ENCODE measurements around the gene NCKAP5. TPM values are rescaled to one million over a fixed set of nuclear protein-coding genes. Genes with fewer than 3 reads are reported as not detected.

The NCKAP5 gene
- total RNA-seq, 2 donors from 2014 or later, result not detected

DNA sequence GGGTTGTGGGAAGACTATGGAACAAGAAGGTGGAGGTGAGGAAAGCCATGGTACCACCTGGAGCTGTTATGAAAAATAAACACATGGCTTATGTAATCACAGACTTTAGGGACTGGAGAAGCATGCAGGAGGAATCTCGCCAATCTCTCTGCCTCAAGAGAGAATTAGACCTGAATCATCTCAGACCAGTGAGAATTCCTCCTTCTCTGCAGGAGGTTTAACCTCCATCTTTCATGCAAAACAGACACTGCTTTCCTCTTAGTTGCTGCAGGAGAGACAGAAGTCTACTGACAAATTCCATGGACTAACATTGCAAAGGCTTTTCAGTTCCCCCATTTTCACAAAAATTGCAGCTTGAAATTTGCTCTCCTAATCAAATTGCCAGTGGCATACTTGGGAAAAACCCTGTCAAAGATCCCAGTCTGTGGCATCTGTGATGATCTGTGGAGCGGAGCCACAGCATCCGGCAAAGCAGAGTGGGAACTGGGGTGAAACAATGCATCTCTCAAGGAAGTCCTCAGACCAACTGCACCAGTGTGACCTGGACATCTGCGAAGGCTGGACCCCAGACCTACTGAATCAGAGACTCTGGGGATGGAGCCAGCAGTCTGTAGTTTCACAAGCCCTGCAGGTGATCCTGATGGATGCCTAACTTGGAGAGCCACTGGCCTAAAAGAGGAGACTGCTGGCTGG is 28.6 kb upstream of the NCKAP5 start:
- ATAC-seq (replicated peaks in 1 of 2) (no peak), DNase-seq (no peak)
- Mint-ChIP-seq H3K4me3 (no peak overlapping the region), H3K9me3 (peaks cover 0 to 1% of the 10 kb centered on the region in 2 donors), H3K27me3 (ENCODE audit: low read depth) (no peaks in the 10 kb centered on the region), H3K36me3 (ENCODE audit: insufficient read depth in 2 of 2) (no peaks in the 10 kb centered on the region), H3K27ac (no peak overlapping the region), H3K4me1 (ENCODE audit: low read depth) (no peaks in the 10 kb centered on the region)

DNA sequence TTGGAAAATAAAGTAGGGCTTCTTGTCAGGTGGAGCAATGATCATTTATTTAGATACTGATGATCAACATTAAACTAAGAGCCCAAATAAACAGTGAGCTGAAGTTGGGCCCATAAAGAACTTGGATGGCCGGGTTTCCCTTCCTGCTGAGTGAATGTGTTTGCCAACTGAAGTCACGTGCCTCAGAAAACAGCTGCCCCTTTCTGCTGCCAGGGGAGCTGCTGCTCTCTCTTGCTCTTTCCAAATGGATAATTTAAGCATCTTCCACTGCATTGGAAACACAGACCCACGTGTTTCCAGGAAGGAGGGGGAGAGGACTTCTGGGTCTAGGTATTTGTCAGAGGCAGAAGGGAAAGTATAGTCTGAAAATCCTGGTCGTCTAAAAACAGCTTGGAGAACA is 22.9 kb upstream of the NCKAP5 start:
- H3K9me3 Mint-ChIP-seq, result peaks cover 0 to 8% of the 10 kb centered on the region in 2 donors
- no peak overlapping the region for H3K27ac Mint-ChIP-seq
- no peak overlapping the region for H3K4me3 Mint-ChIP-seq
- no peak for ATAC-seq (replicated peaks in 1 of 2)
- H3K27me3 Mint-ChIP-seq (ENCODE audit: low read depth), result no peaks in the 10 kb centered on the region
- no peaks in the 10 kb centered on the region for H3K36me3 Mint-ChIP-seq (ENCODE audit: insufficient read depth in 2 of 2)
- no peaks in the 10 kb centered on the region for H3K4me1 Mint-ChIP-seq (ENCODE audit: low read depth)
- no peak for DNase-seq

- ATAC-seq (replicated peaks in 1 of 2) (no peak), DNase-seq (no peak)
- Mint-ChIP-seq H3K27me3 (ENCODE audit: low read depth) (no peaks in the 10 kb centered on the region), H3K9me3 (peaks cover 0 to 7% of the 10 kb centered on the region in 2 donors), H3K4me1 (ENCODE audit: low read depth) (no peaks in the 10 kb centered on the region), H3K36me3 (ENCODE audit: insufficient read depth in 2 of 2) (no peaks in the 10 kb centered on the region), H3K4me3 (no peak overlapping the region), H3K27ac (no peak overlapping the region)
Observed at GRCh38 chr2:133589456-133589855, 21.2 kb upstream of the NCKAP5 start.

- DNase-seq (no peak), ATAC-seq (replicated peaks in 1 of 2) (no peak)
- Mint-ChIP-seq H3K4me1 (ENCODE audit: low read depth) (no peaks in the 10 kb centered on the region), H3K27me3 (ENCODE audit: low read depth) (peaks cover 4% of the 10 kb centered on the region), H3K9me3 (peaks cover 0 to 10% of the 10 kb centered on the region in 2 donors), H3K36me3 (ENCODE audit: insufficient read depth in 2 of 2) (no peaks in the 10 kb centered on the region), H3K4me3 (no peak overlapping the region), H3K27ac (no peak overlapping the region)
Observed at GRCh38 chr2:133588144-133588543, 19.9 kb upstream of the NCKAP5 start.

DNA sequence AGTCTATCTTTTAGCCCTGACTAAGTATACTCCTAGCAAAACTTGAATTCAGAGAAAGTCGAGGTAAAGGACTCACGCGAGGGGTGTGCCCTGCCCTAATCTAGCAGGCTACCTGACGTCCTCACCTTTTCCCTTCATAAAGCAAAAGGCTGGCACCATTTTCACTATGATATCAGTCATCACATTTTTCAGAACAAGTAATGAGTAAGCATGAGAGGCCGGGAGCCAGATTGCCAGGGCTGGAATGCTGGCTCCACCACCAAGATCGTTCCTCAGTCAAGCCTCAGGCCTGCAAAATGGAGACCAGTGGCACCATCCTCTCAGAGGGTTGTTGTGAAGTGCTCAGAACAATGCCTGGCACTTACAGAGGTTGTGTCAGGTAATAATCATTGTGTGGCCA is 18.7 kb upstream of the NCKAP5 start:
- DNase-seq (no peak), ATAC-seq (replicated peaks in 1 of 2) (no peak)
- no peaks in the 10 kb centered on the region for H3K4me1 Mint-ChIP-seq (ENCODE audit: low read depth)
- H3K27me3 Mint-ChIP-seq (ENCODE audit: low read depth), result peaks cover 6% of the 10 kb centered on the region
- H3K9me3 Mint-ChIP-seq, result peaks cover 0 to 10% of the 10 kb centered on the region in 2 donors
- H3K4me3 Mint-ChIP-seq, result no peak overlapping the region
- no peaks in the 10 kb centered on the region for H3K36me3 Mint-ChIP-seq (ENCODE audit: insufficient read depth in 2 of 2)
- no peak overlapping the region for H3K27ac Mint-ChIP-seq

DNA sequence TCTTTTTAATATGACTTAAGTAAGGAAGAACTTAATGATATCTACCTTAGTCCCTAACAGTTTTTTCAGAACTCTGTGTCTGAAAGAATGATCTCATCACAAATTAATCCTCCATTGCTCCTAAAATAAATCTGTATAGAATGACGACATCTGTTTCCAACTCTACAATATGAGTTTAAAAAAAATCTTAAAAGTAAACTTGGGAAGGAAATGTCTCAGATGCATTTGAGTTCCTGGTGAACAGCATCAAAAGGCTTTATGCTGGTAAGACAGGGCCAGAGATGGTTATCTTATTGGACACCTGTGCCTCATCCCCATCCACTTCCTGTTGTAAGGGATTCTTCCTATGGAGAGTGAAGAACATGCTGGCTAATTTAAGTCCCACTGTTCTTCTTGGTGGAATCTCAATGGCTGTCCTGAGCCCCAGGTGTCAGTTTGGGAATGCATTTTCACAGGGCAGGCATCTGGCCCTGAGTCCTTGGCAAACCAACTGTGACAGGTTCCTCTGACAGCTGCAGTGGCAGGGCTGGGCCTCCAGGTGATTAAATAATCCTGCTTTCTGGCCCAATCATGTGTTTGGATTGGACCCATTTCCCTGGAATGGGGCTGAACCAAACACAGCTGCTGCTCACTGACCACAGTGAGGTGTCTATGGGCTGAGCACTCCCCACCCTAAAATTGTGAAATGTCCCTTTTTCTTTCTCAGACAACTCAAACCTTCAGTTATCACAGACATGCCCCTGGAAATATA is 12.9 kb upstream of the NCKAP5 start:
- Mint-ChIP-seq H3K27ac (no peak overlapping the region), H3K9me3 (peaks cover 0 to 3% of the 10 kb centered on the region in 2 donors), H3K27me3 (ENCODE audit: low read depth) (peaks cover 6% of the 10 kb centered on the region), H3K4me3 (no peak overlapping the region), H3K36me3 (ENCODE audit: insufficient read depth in 2 of 2) (no peaks in the 10 kb centered on the region), H3K4me1 (ENCODE audit: low read depth) (no peaks in the 10 kb centered on the region)
- no peak for DNase-seq
- ATAC-seq (replicated peaks in 1 of 2), result no peak

- Mint-ChIP-seq H3K9me3 (peaks cover 0 to 3% of the 10 kb centered on the region in 2 donors), H3K36me3 (ENCODE audit: insufficient read depth in 2 of 2) (no peaks in the 10 kb centered on the region), H3K27me3 (ENCODE audit: low read depth) (peaks cover 6% of the 10 kb centered on the region), H3K4me3 (no peak overlapping the region), H3K4me1 (ENCODE audit: low read depth) (no peaks in the 10 kb centered on the region), H3K27ac (no peak overlapping the region)
- no peak for DNase-seq
- no peak for ATAC-seq (replicated peaks in 1 of 2)
Observed at GRCh38 chr2:133579274-133579673, 11.0 kb upstream of the NCKAP5 start.

DNA sequence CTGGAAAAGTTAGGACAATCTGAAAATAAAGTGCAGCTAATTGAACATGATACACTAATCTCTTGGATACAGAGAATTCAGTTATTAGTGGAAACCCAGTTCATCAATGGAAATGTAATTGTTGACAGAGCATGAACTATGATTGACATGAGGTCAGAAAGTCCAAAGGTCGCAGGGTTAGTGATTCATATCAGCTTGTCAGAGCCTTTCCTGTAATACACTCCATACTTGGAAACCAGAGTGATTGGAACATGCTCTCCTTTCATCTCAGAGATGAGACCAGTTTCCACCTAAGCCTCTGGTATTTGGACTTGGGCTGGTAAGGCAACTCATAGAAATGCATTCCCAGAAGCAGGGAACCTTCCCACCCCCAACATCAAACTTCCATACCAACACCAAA is 8.5 kb upstream of the NCKAP5 start:
- H3K4me3 Mint-ChIP-seq, result no peak overlapping the region
- ATAC-seq (replicated peaks in 1 of 2) (no peak), DNase-seq (no peak)
- no peaks in the 10 kb centered on the region for H3K36me3 Mint-ChIP-seq (ENCODE audit: insufficient read depth in 2 of 2)
- H3K27ac Mint-ChIP-seq, result no peak overlapping the region
- H3K9me3 Mint-ChIP-seq, result no peaks in the 10 kb centered on the region
- H3K27me3 Mint-ChIP-seq (ENCODE audit: low read depth), result no peaks in the 10 kb centered on the region
- H3K4me1 Mint-ChIP-seq (ENCODE audit: low read depth), result no peaks in the 10 kb centered on the region

- Mint-ChIP-seq H3K4me1 (ENCODE audit: low read depth) (no peaks in the 10 kb centered on the region), H3K4me3 (no peak overlapping the region), H3K27me3 (ENCODE audit: low read depth) (peaks cover under 1% of the 10 kb centered on the region), H3K36me3 (ENCODE audit: insufficient read depth in 2 of 2) (no peaks in the 10 kb centered on the region), H3K27ac (no peak overlapping the region), H3K9me3 (no peaks in the 10 kb centered on the region)
- ATAC-seq (replicated peaks in 1 of 2), result no peak
- no peak for DNase-seq
Observed at GRCh38 chr2:133574620-133575019, 6.4 kb upstream of the NCKAP5 start.

DNA sequence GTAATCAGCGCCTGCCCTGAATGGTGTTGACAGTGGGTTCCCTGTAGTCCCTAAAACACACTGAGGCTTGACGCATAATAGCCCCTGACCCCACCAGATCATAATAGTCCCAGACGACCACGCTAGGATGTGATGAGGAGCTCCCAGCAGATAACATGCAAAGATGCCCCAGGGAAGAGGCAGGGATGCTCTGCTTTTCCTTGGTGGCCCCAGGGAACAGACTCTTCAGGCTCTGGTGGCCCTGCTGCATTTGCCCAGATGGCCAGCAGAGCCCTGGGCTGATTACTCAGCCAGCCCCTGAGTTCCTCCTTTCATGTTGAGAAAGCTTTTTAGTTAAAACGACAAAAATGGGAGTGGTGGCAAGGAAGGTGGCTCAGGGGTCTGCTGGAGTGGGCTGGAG is 5.9 kb upstream of the NCKAP5 start:
- Mint-ChIP-seq H3K36me3 (ENCODE audit: insufficient read depth in 2 of 2) (no peaks in the 10 kb centered on the region), H3K4me3 (no peak overlapping the region), H3K27me3 (ENCODE audit: low read depth) (peaks cover 5% of the 10 kb centered on the region), H3K27ac (no peak overlapping the region), H3K9me3 (no peaks in the 10 kb centered on the region), H3K4me1 (ENCODE audit: low read depth) (no peaks in the 10 kb centered on the region)
- ATAC-seq (replicated peaks in 1 of 2), result no peak
- no peak for DNase-seq

DNA sequence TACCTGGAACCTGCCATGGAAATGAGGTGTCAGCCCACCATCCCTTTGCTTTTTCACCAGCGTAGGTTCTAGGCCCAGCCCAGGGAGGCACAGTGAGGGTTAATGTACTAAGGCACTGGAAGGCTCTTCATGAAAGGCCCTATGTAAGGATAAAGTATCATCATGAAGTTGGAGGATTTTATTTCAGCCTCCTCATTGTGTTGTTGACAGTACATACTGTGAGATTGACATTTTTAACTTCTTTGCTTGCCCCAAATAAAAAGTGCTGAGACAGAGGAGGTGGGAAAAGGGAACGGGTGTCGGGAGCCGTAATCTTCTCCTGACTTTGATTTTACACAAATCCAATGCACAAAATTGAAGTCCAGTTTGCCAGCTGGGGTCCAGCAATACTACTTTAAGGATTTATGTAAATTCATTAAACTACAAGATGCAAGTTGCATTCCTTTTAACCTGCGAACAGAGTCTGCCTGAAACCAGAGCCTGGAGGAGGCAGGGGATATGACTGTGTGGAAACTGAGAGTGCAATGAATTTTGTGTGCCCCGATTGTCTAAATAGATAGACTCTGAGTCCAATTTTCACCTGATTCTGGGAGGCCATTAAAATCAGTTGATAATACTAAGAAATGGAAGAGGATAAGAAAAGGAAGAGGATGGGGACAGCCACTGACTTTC is 5.4 kb upstream of the NCKAP5 start:
- H3K4me1 Mint-ChIP-seq (ENCODE audit: low read depth), result no peaks in the 10 kb centered on the region
- peaks cover 10% of the 10 kb centered on the region for H3K27me3 Mint-ChIP-seq (ENCODE audit: low read depth)
- ATAC-seq (replicated peaks in 1 of 2) (no peak), DNase-seq (no peak)
- H3K4me3 Mint-ChIP-seq, result no peak overlapping the region
- H3K27ac Mint-ChIP-seq, result no peak overlapping the region
- H3K36me3 Mint-ChIP-seq (ENCODE audit: insufficient read depth in 2 of 2), result no peaks in the 10 kb centered on the region
- no peaks in the 10 kb centered on the region for H3K9me3 Mint-ChIP-seq

DNA sequence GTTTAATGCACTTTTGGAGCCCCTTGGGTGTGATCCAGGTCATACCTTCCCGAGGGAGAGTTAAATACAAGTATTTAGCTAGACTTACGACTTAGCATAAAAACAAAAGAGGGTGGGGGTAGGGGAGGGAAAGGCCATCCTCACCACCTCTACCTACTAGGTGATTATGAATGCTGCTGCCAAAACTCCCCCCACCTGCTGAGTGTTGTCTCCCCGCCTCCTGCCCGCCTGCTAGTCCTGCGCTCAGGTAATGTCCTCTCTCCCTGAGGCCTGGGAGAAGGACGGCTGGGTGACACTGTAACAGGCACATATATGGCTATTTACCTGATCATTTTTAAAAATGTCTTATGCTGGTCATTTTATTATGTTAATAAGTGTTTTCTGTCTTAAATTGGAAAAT is 3.0 kb upstream of the NCKAP5 start:
- Mint-ChIP-seq H3K4me3 (no peak overlapping the region), H3K27ac (no peak overlapping the region), H3K36me3 (ENCODE audit: insufficient read depth in 2 of 2) (no peaks in the 10 kb centered on the region), H3K4me1 (ENCODE audit: low read depth) (no peaks in the 10 kb centered on the region), H3K27me3 (ENCODE audit: low read depth) (peaks cover 19% of the 10 kb centered on the region), H3K9me3 (no peaks in the 10 kb centered on the region)
- ATAC-seq (replicated peaks in 1 of 2), result no peak
- no peak for DNase-seq

- Mint-ChIP-seq H3K27me3 (ENCODE audit: low read depth) (peaks cover 19% of the 10 kb centered on the region), H3K4me3 (no peak overlapping the region), H3K36me3 (ENCODE audit: insufficient read depth in 2 of 2) (no peaks in the 10 kb centered on the region), H3K4me1 (ENCODE audit: low read depth) (no peaks in the 10 kb centered on the region), H3K9me3 (no peaks in the 10 kb centered on the region), H3K27ac (no peak overlapping the region)
- DNase-seq (no peak), ATAC-seq (replicated peaks in 1 of 2) (no peak)
Observed at GRCh38 chr2:133570542-133570941, 2.3 kb upstream of the NCKAP5 start.

Measured in activated T-cell treated with anti-CD3 and anti-CD28 coated beads, Interleukin-2, amount 50 U/mL, for 72 hours (primary cell).